ENCODE measurements around the gene BEND5.
A peak's percentile ranks its signal among the peaks of the same experiment; 100 is the strongest.

BEND5 gene
- long read RNA-seq, donor 1, transcript BEND5-201 (6 exons, 1,716 nt) = major isoform, 8 of 11 reads
- long read RNA-seq, donor 1, partial matches to known transcripts = 0 of 11 reads
- long read RNA-seq, donor 1, other reads (novel, unspliced or antisense) = 0 of 11 reads
- long read RNA-seq, donor 2, partial matches to known transcripts = 0 of 3 reads
- long read RNA-seq, donor 2, other reads (novel, unspliced or antisense) = 0 of 3 reads
- long read RNA-seq, donor 3, partial matches to known transcripts = 0 of 1 reads
- long read RNA-seq, donor 3, other reads (novel, unspliced or antisense) = 0 of 1 reads
- long read RNA-seq, donor 4, partial matches to known transcripts = 0 of 4 reads
- long read RNA-seq, donor 4, other reads (novel, unspliced or antisense) = 0 of 4 reads
- long read RNA-seq, donor 5, transcript BEND5-201 (6 exons, 1,716 nt) = major isoform, 10 of 12 reads
- long read RNA-seq, donor 5, partial matches to known transcripts = 0 of 12 reads
- long read RNA-seq, donor 5, other reads (novel, unspliced or antisense) = 0 of 12 reads
- long read RNA-seq, donor 6, transcript BEND5-201 (6 exons, 1,716 nt) = major isoform, 5 of 13 reads
- long read RNA-seq, donor 6, partial matches to known transcripts = 5 of 13 reads
- long read RNA-seq, donor 6, other reads (novel, unspliced or antisense) = 0 of 13 reads
- long read RNA-seq, donor 7, transcript BEND5-201 (6 exons, 1,716 nt) = major isoform, 10 of 14 reads
- long read RNA-seq, donor 7, partial matches to known transcripts = 0 of 14 reads
- long read RNA-seq, donor 7, other reads (novel, unspliced or antisense) = 0 of 14 reads
- long read RNA-seq, donor 8, transcript BEND5-201 (6 exons, 1,716 nt) = major isoform, 7 of 11 reads
- long read RNA-seq, donor 8, partial matches to known transcripts = 0 of 11 reads
- long read RNA-seq, donor 8, other reads (novel, unspliced or antisense) = 0 of 11 reads

- DNase-seq = peak; percentile 78
Observed at GRCh38 chr1:48776393-48777218, at the start of gene BEND5. Gene BEND5 (minus strand): TSS chr1:48776891. CDS start chr1:48776831, 60 bp downstream.

GRCh38 chr1:48823168-48823567 lies 46.5 kb upstream of the BEND5 start:
- peak; percentile 36 for DNase-seq

GRCh38 chr1:48820491-48820890 lies 43.8 kb upstream of the BEND5 start:
- DNase-seq = no peak

- DNase-seq = peak; percentile 15
Observed at GRCh38 chr1:48817505-48818114, 40.9 kb upstream of the BEND5 start.

GRCh38 chr1:48810740-48811139 lies 34.0 kb upstream of the BEND5 start:
- no peak for DNase-seq

GRCh38 chr1:48808496-48808895 lies 31.8 kb upstream of the BEND5 start:
- no peak for DNase-seq

- DNase-seq = no peak
Observed at GRCh38 chr1:48807554-48808260, 31.0 kb upstream of the BEND5 start.

- no peak for DNase-seq
Observed at GRCh38 chr1:48803474-48803873, 26.8 kb upstream of the BEND5 start.

- no peak for DNase-seq
Observed at GRCh38 chr1:48794816-48795215, 18.1 kb upstream of the BEND5 start.

GRCh38 chr1:48793863-48794262 lies 17.2 kb upstream of the BEND5 start:
- DNase-seq = no peak

- no peak for DNase-seq
Observed at GRCh38 chr1:48792961-48793360, 16.3 kb upstream of the BEND5 start.

- no peak for DNase-seq
Observed at GRCh38 chr1:48790397-48790796, 13.7 kb upstream of the BEND5 start.

- no peak for DNase-seq
Observed at GRCh38 chr1:48789903-48790302, 13.2 kb upstream of the BEND5 start.

GRCh38 chr1:48785869-48786268 lies 9.2 kb upstream of the BEND5 start:
- no peak for DNase-seq

- DNase-seq = no peak
Observed at GRCh38 chr1:48784301-48784700, 7.6 kb upstream of the BEND5 start.

- peak; percentile 54 for DNase-seq
Observed at GRCh38 chr1:48777219-48777895, 666 bp upstream of the BEND5 start.

- DNase-seq = peak; percentile 47
Observed at GRCh38 chr1:48775831-48776392, 779 bp downstream of the BEND5 start.

- no peak for DNase-seq
Observed at GRCh38 chr1:48773133-48773532, 3.6 kb downstream of the BEND5 start.

GRCh38 chr1:48772211-48772610 lies 4.5 kb downstream of the BEND5 start:
- DNase-seq = no peak

GRCh38 chr1:48771561-48771960 lies 5.1 kb downstream of the BEND5 start:
- no peak for DNase-seq
